Measurements from ENCODE around the gene KAZALD1.

The KAZALD1 gene

GRCh38 chr10:101095550-101096213 is 33.9 kb downstream of the KAZALD1 start:
- peak in 1 of 2 experiments; percentile 54 for DNase-seq

- no peak for DNase-seq
Measured at GRCh38 chr10:101096378-101096777, 34.6 kb downstream of the KAZALD1 start.

GRCh38 chr10:101097881-101098280 is 36.1 kb downstream of the KAZALD1 start:
- DNase-seq = no peak

- DNase-seq = no peak
Measured at GRCh38 chr10:101099901-101100300, 38.1 kb downstream of the KAZALD1 start.

- DNase-seq = no peak
Measured at GRCh38 chr10:101101372-101101881, 39.6 kb downstream of the KAZALD1 start.

GRCh38 chr10:101103430-101103829 is 41.6 kb downstream of the KAZALD1 start:
- no peak for DNase-seq

GRCh38 chr10:101106351-101106750 is 44.6 kb downstream of the KAZALD1 start:
- DNase-seq = no peak

- DNase-seq = no peak
Measured at GRCh38 chr10:101107771-101108170, 46.0 kb downstream of the KAZALD1 start.

- DNase-seq = no peak
Measured at GRCh38 chr10:101110856-101111523, 49.2 kb downstream of the KAZALD1 start.

- DNase-seq = no peak
Measured at GRCh38 chr10:101111547-101111946, 49.8 kb downstream of the KAZALD1 start.

GRCh38 chr10:101112799-101113594 is 51.2 kb downstream of the KAZALD1 start:
- no peak for DNase-seq

- no peak for DNase-seq
Measured at GRCh38 chr10:101113890-101114403, 52.2 kb downstream of the KAZALD1 start.

- no peak for DNase-seq
Measured at GRCh38 chr10:101114646-101115045, 52.9 kb downstream of the KAZALD1 start.
